ENCODE data around the gene SUV39H2. TPM values are rescaled to one million over a fixed set of nuclear protein-coding genes. Genes with fewer than 3 reads are reported as not detected.
"Not testable (repeated sequence)": the region's sequence is repeated elsewhere in the genome, so short reads cannot be mapped to it uniquely, and the experiment has no call there.

SUV39H2 gene
- total and polyA plus RNA-seq, 2 experiments from 2014 or later: 9.3 to 14.6 TPM

GRCh38 chr10:14904316-14904732 lies 25.7 kb downstream of the SUV39H2 start:
- Histone ChIP-seq H3K79me2 (ENCODE audit: insufficient read depth) (no peaks in the 10 kb centered on the region), H4K20me1 (ENCODE audit: insufficient read depth) (no peaks in the 10 kb centered on the region), H3K4me2 (ENCODE audit: unreplicated experiment) (no peak overlapping the region), H3K27me3 (replicated peaks; ENCODE audit: insufficient read depth) (no peaks in the 10 kb centered on the region), H3K36me3 (ENCODE audit: low read depth) (peaks cover 28% of the 10 kb centered on the region), H2AFZ (no peak overlapping the region), H3K4me1 (ENCODE audit: insufficient read depth) (no peaks in the 10 kb centered on the region), H3F3A (ENCODE audit: insufficient read depth) (peaks cover 6% of the 10 kb centered on the region), H3K9me2 (ENCODE audit: insufficient read depth) (no peaks in the 10 kb centered on the region), H3K27ac (no peak overlapping the region), H3K9ac (no peak overlapping the region), H3K9me3 (ENCODE audit: low read depth) (no peaks in the 10 kb centered on the region), H3K4me3 (no peak overlapping the region)
- in situ Hi-C loops (cut with MboI): no loop called here
- DNase-seq: peak; percentile 64
- TF ChIP-seq EZH2 (IDR thresholded peaks at IDR 0.05; ENCODE audit: insufficient read depth, poor library complexity, severe bottlenecking): no peak
- TF ChIP-seq EZH2phosphoT487 (IDR thresholded peaks at IDR 0.05; ENCODE audit: insufficient read depth, low read depth): no peak
- WGBS, 2 experiments (ENCODE audit: low coverage in 1 of 2, low lambda C conversion rate in 2 of 2, missing lambda C conversion rate in 2 of 2): 53 to 55% methylated on average over 1 of the region's 1 CpG

GRCh38 chr10:14904864-14905263 lies 26.2 kb downstream of the SUV39H2 start:
- Histone ChIP-seq H3K27me3 (replicated peaks; ENCODE audit: insufficient read depth) (no peaks in the 10 kb centered on the region), H3K4me3 (no peak overlapping the region), H3K9ac (no peak overlapping the region), H3K9me3 (ENCODE audit: low read depth) (no peaks in the 10 kb centered on the region), H3K4me1 (ENCODE audit: insufficient read depth) (no peaks in the 10 kb centered on the region), H3K9me2 (ENCODE audit: insufficient read depth) (no peaks in the 10 kb centered on the region), H3K36me3 (ENCODE audit: low read depth) (peaks cover 26% of the 10 kb centered on the region), H4K20me1 (ENCODE audit: insufficient read depth) (no peaks in the 10 kb centered on the region), H2AFZ (no peak overlapping the region), H3K27ac (no peak overlapping the region), H3K4me2 (ENCODE audit: unreplicated experiment) (no peak overlapping the region), H3K79me2 (ENCODE audit: insufficient read depth) (no peaks in the 10 kb centered on the region), H3F3A (ENCODE audit: insufficient read depth) (peaks cover 6% of the 10 kb centered on the region)
- no peak for TF ChIP-seq EZH2phosphoT487 (IDR thresholded peaks at IDR 0.05; ENCODE audit: insufficient read depth, low read depth)
- TF ChIP-seq EZH2 (IDR thresholded peaks at IDR 0.05; ENCODE audit: insufficient read depth, poor library complexity, severe bottlenecking): no peak
- in situ Hi-C loops (cut with MboI): no loop called here
- DNase-seq: no peak
- 99 to 100% methylated on average over 2 of the region's 2 CpGs for WGBS, 2 experiments (ENCODE audit: low coverage in 1 of 2, low lambda C conversion rate in 2 of 2, missing lambda C conversion rate in 2 of 2)

GRCh38 chr10:14905890-14906289 lies 27.2 kb downstream of the SUV39H2 start:
- H3K79me2 ChIP-seq (ENCODE audit: insufficient read depth): no peaks in the 10 kb centered on the region
- H3F3A ChIP-seq (ENCODE audit: insufficient read depth): peaks cover 6% of the 10 kb centered on the region
- no peak for DNase-seq
- H3K4me3 ChIP-seq: no peak overlapping the region
- H3K9me3 ChIP-seq (ENCODE audit: low read depth): no peaks in the 10 kb centered on the region
- peaks cover 26% of the 10 kb centered on the region for H3K36me3 ChIP-seq (ENCODE audit: low read depth)
- H3K27me3 ChIP-seq (replicated peaks; ENCODE audit: insufficient read depth): no peaks in the 10 kb centered on the region
- no peak for TF ChIP-seq EZH2phosphoT487 (IDR thresholded peaks at IDR 0.05; ENCODE audit: insufficient read depth, low read depth)
- no peak for TF ChIP-seq EZH2 (IDR thresholded peaks at IDR 0.05; ENCODE audit: insufficient read depth, poor library complexity, severe bottlenecking)
- no peaks in the 10 kb centered on the region for H3K4me1 ChIP-seq (ENCODE audit: insufficient read depth)
- no peak overlapping the region for H3K4me2 ChIP-seq (ENCODE audit: unreplicated experiment)
- H4K20me1 ChIP-seq (ENCODE audit: insufficient read depth): no peaks in the 10 kb centered on the region
- no peak overlapping the region for H3K27ac ChIP-seq
- H2AFZ ChIP-seq: no peak overlapping the region
- no peak overlapping the region for H3K9ac ChIP-seq
- 100% methylated on average over 2 of the region's 2 CpGs for WGBS, 2 experiments (ENCODE audit: low coverage in 1 of 2, low lambda C conversion rate in 2 of 2, missing lambda C conversion rate in 2 of 2)
- in situ Hi-C loops (cut with MboI): no loop called here
- H3K9me2 ChIP-seq (ENCODE audit: insufficient read depth): no peaks in the 10 kb centered on the region

GRCh38 chr10:14906765-14907164 lies 28.1 kb downstream of the SUV39H2 start:
- in situ Hi-C loops (cut with MboI): no loop called here
- no peak overlapping the region for H3K4me3 ChIP-seq
- no peaks in the 10 kb centered on the region for H3K79me2 ChIP-seq (ENCODE audit: insufficient read depth)
- no peaks in the 10 kb centered on the region for H3K4me1 ChIP-seq (ENCODE audit: insufficient read depth)
- H3K9ac ChIP-seq: no peak overlapping the region
- H3K27ac ChIP-seq: no peak overlapping the region
- H3K9me3 ChIP-seq (ENCODE audit: low read depth): no peaks in the 10 kb centered on the region
- 98% methylated on average over 2 of the region's 2 CpGs for WGBS, 2 experiments (ENCODE audit: low coverage in 1 of 2, low lambda C conversion rate in 2 of 2, missing lambda C conversion rate in 2 of 2)
- no peak for DNase-seq
- H4K20me1 ChIP-seq (ENCODE audit: insufficient read depth): no peaks in the 10 kb centered on the region
- H2AFZ ChIP-seq: no peak overlapping the region
- TF ChIP-seq EZH2phosphoT487 (IDR thresholded peaks at IDR 0.05; ENCODE audit: insufficient read depth, low read depth) (no peak), EZH2 (IDR thresholded peaks at IDR 0.05; ENCODE audit: insufficient read depth, poor library complexity, severe bottlenecking) (no peak)
- peaks cover 26% of the 10 kb centered on the region for H3K36me3 ChIP-seq (ENCODE audit: low read depth)
- H3K9me2 ChIP-seq (ENCODE audit: insufficient read depth): no peaks in the 10 kb centered on the region
- H3F3A ChIP-seq (ENCODE audit: insufficient read depth): peaks cover 6% of the 10 kb centered on the region
- no peak overlapping the region for H3K4me2 ChIP-seq (ENCODE audit: unreplicated experiment)
- no peaks in the 10 kb centered on the region for H3K27me3 ChIP-seq (replicated peaks; ENCODE audit: insufficient read depth)

- H2AFZ ChIP-seq; H4K20me1 ChIP-seq (ENCODE audit: insufficient read depth); H3K79me2 ChIP-seq (ENCODE audit: insufficient read depth); H3F3A ChIP-seq (ENCODE audit: insufficient read depth); DNase-seq; H3K4me3 ChIP-seq; H3K9ac ChIP-seq; H3K9me3 ChIP-seq (ENCODE audit: low read depth); H3K4me2 ChIP-seq (ENCODE audit: unreplicated experiment); H3K27me3 ChIP-seq (replicated peaks; ENCODE audit: insufficient read depth); H3K9me2 ChIP-seq (ENCODE audit: insufficient read depth); in situ Hi-C loops (cut with MboI); H3K27ac ChIP-seq; H3K4me1 ChIP-seq (ENCODE audit: insufficient read depth): not testable (repeated sequence)
- peaks cover 34% of the 10 kb centered on the region for H3K36me3 ChIP-seq (ENCODE audit: low read depth)
- 96 to 98% methylated on average over 4 of the region's 4 CpGs for WGBS, 2 experiments (ENCODE audit: low coverage in 1 of 2, low lambda C conversion rate in 2 of 2, missing lambda C conversion rate in 2 of 2)
These were observed 28.9 kb downstream of the SUV39H2 start for GRCh38 chr10:14907591-14907990.
